GM23338 (cell line): ENCODE results near the gene ANOS1. TPM values are rescaled to one million over a fixed set of nuclear protein-coding genes. Genes with fewer than 3 reads are reported as not detected.

Experiments used
- ATAC-seq: fragments of 200-7000 bp; cut with Tn5 transposase; 3 replicates; pipeline ENCODE4 v1.9.1; 2020
- DNase-seq: peaks from one replicate; pipeline ENCODE4 v3.0.0-alpha.2; 2015; ENCODE audit warnings: low spot score
- H2AFZ ChIP-seq: fragments of 200-600 bp; sonication (generic); 2 replicates; pipeline ENCODE4 v1.8.0; 2016; ENCODE audit warnings: antibody characterized with exemption, mild to moderate bottlenecking, moderate library complexity
- H3F3A ChIP-seq: fragments of 200-600 bp; sonication (generic); replicated peaks from 2 replicates; pipeline ENCODE4 v1.8.0; 2017; ENCODE audit warnings: antibody characterized with exemption, mixed run types, low read depth
- H3K27ac ChIP-seq: fragments of 200-600 bp; sonication (generic); 2 replicates; pipeline ENCODE4 v1.6.1; 2016; ENCODE audit warnings: low read depth
- H3K27me3 ChIP-seq: fragments of 200-600 bp; sonication (generic); 2 replicates; pipeline ENCODE4 v1.8.0; 2016; ENCODE audit warnings: mild to moderate bottlenecking, mixed run types, moderate library complexity; ENCODE audit not compliant: insufficient read depth
- H3K36me3 ChIP-seq: fragments of 200-600 bp; sonication (generic); 2 replicates; pipeline ENCODE4 v1.8.0; 2016; ENCODE audit warnings: mild to moderate bottlenecking; ENCODE audit not compliant: insufficient read depth
- H3K4me1 ChIP-seq: fragments of 200-600 bp; sonication (generic); 2 replicates; pipeline ENCODE4 v1.8.0; 2016; ENCODE audit warnings: mild to moderate bottlenecking, moderate library complexity; ENCODE audit not compliant: insufficient read depth
- H3K4me2 ChIP-seq: fragments of 200-600 bp; sonication (generic); 2 replicates; pipeline ENCODE4 v1.7.1; 2017; ENCODE audit warnings: mixed run types
- H3K4me3 ChIP-seq: fragments of 200-600 bp; sonication (generic); 2 replicates; pipeline ENCODE4 v1.6.1; 2016; ENCODE audit warnings: mixed run types
- H3K79me2 ChIP-seq: fragments of 200-600 bp; sonication (generic); replicated peaks from 2 replicates; pipeline ENCODE4 v1.8.0; 2017; ENCODE audit warnings: mild to moderate bottlenecking; ENCODE audit not compliant: insufficient read depth
- H3K9me2 ChIP-seq: fragments of 200-600 bp; sonication (generic); 2 replicates; pipeline ENCODE4 v1.8.0; 2017; ENCODE audit not compliant: insufficient read depth
- H4K20me1 ChIP-seq: fragments of 200-600 bp; sonication (generic); replicated peaks from 2 replicates; pipeline ENCODE4 v1.8.0; 2017; ENCODE audit warnings: mild to moderate bottlenecking; ENCODE audit not compliant: insufficient read depth
- H3K27ac Mint-ChIP-seq: 2 replicates; pipeline ENCODE4 v1.8.0; 2020; ENCODE audit warnings: inconsistent platforms, mild to moderate bottlenecking, moderate library complexity, mixed read lengths
- H3K27me3 Mint-ChIP-seq: 3 replicates; pipeline ENCODE4 v1.8.0; 2022; ENCODE audit warnings: low read depth, mild to moderate bottlenecking, moderate library complexity, mixed read lengths, inconsistent platforms; ENCODE audit not compliant: insufficient read depth, poor library complexity
- H3K36me3 Mint-ChIP-seq: 3 replicates; pipeline ENCODE4 v1.8.0; 2021; ENCODE audit warnings: low read depth, mild to moderate bottlenecking, inconsistent platforms, moderate library complexity, mixed read lengths
- H3K4me1 Mint-ChIP-seq: 3 replicates; pipeline ENCODE4 v1.8.0; 2020; ENCODE audit warnings: mild to moderate bottlenecking, inconsistent platforms, mixed read lengths
- H3K4me3 Mint-ChIP-seq: 3 replicates; pipeline ENCODE4 v1.8.0; 2021; ENCODE audit warnings: moderate library complexity, mild to moderate bottlenecking, inconsistent platforms, mixed read lengths
- H3K9me3 Mint-ChIP-seq: 3 replicates; pipeline ENCODE4 v1.8.0; 2020; ENCODE audit warnings: moderate library complexity, mild to moderate bottlenecking, inconsistent platforms, mixed read lengths
- CREB1 ChIP-seq: fragments of 250-450 bp; sonication (Bioruptor Pico); IDR thresholded peaks from 2 replicates; pipeline ENCODE4 v1.5.0; 2020; ENCODE audit warnings: low read depth, mild to moderate bottlenecking, moderate library complexity
- EZH2 ChIP-seq: fragments of 200-600 bp; sonication (generic); IDR thresholded peaks from one replicate; pipeline ENCODE4 v1.8.0; 2017; ENCODE audit warnings: antibody characterized with exemption, mild to moderate bottlenecking, low read depth; ENCODE audit not compliant: unreplicated experiment
- EZH2phosphoT487 ChIP-seq: fragments of 200-600 bp; sonication (generic); IDR thresholded peaks from one replicate; pipeline ENCODE4 v1.8.1; 2018; ENCODE audit warnings: antibody characterized with exemption; ENCODE audit not compliant: unreplicated experiment
- JUNB ChIP-seq: IDR thresholded peaks from one replicate; pipeline ENCODE4 v1.6.1; 2016; ENCODE audit warnings: antibody characterized with exemption; ENCODE audit not compliant: unreplicated experiment
- NANOG ChIP-seq: IDR thresholded peaks from 2 replicates; pipeline ENCODE4 v1.6.1; 2016; ENCODE audit warnings: antibody characterized with exemption, borderline replicate concordance
- POLR2AphosphoS5 ChIP-seq: IDR thresholded peaks from 2 replicates; pipeline ENCODE4 v1.6.1; 2016; ENCODE audit warnings: antibody characterized with exemption, low read depth
- STAT1 ChIP-seq: IDR thresholded peaks from one replicate; pipeline ENCODE4 v1.6.1; 2016; ENCODE audit warnings: antibody characterized with exemption; ENCODE audit not compliant: unreplicated experiment
- ZNF114 ChIP-seq: fragments of 250-450 bp; sonication (Bioruptor Pico); IDR thresholded peaks from 2 replicates; pipeline ENCODE4 v1.5.0; 2020; ENCODE audit warnings: mild to moderate bottlenecking, moderate library complexity
- ZNF331 ChIP-seq: fragments of 250-450 bp; sonication (Bioruptor Pico); IDR thresholded peaks from 2 replicates; pipeline ENCODE4 v1.5.0; 2020; ENCODE audit warnings: low read depth, mild to moderate bottlenecking, moderate library complexity
- polyA plus RNA-seq: library from polyadenylated mRNA; unstranded; fragments of >200 nt; fragmentation: Nextera tagmentation; extraction: Ambion mirVana; gene quantifications from 2 replicates; pipeline ENCODE4 v1.2.1, GENCODE V29; 2016
- total RNA-seq: library from RNA; depleted of rRNA; stranded (reverse); fragments of >200 nt; shearing (Covaris generic); gene quantifications from 2 replicates; pipeline ENCODE4 v1.2.3, GENCODE V29; 2014
- TF ChIP-seq, protein P1 (sequence below): IDR thresholded peaks from one replicate; pipeline ENCODE4 v1.6.1; 2018; ENCODE audit warnings: antibody characterized with exemption; ENCODE audit not compliant: unreplicated experiment
- TF ChIP-seq, protein P2 (sequence below): fragments of 250-450 bp; sonication (Bioruptor Pico); IDR thresholded peaks from 2 replicates; pipeline ENCODE4 v1.5.0; 2020; ENCODE audit warnings: mild to moderate bottlenecking, moderate library complexity
- TF ChIP-seq, protein P3 (sequence below): IDR thresholded peaks from 2 replicates; pipeline ENCODE4 v1.6.1; 2016; ENCODE audit warnings: antibody characterized with exemption
- TF ChIP-seq, protein P4 (sequence below), 2 experiments: fragments of 200-600 bp in 1 of 2; sonication (generic) in 1 of 2; conservative IDR thresholded peaks; 2 replicates each; pipeline versions ENCODE4 v1.5.1 to v1.6.1; 2016 to 2017; ENCODE audit warnings: antibody characterized with exemption in 2 of 2, low read depth in 2 of 2, mild to moderate bottlenecking in 2 of 2, moderate library complexity in 1 of 2

ANOS1 gene
- total and polyA plus RNA-seq, 2 experiments from 2014 or later, result 21.8 to 68.5 TPM

DNA sequence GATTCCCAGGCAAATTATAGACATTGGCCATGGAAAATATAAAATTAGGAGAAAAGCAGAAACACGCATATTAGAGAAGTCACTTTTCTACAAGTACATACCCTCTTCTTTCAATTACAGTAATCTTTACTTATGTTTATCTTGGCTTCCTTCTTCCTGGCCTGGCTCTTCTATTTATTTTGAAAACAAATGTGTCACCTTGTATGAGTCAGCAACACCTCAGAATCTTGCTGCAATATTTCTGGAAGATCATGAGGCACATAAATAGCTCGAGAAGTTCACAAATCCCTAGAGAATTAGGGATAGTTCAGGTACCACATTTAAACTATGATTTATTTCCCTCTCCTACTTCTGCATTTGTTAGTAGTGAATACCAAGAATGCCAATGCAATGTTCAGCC is 124.6 kb downstream of the ANOS1 start:
- Histone ChIP-seq H4K20me1 (no peaks in the 10 kb centered on the region), H3K9me2 (peaks cover 4% of the 10 kb centered on the region; the same call in 1 of the 2 replicates), H3K27me3 (no peaks in the 10 kb centered on the region), H3K36me3 (no peaks in the 10 kb centered on the region), H2AFZ (no peak overlapping the region), H3K79me2 (peaks cover 18% of the 10 kb centered on the region), H3F3A (no peaks in the 10 kb centered on the region), H3K4me3 (no peak overlapping the region), H3K4me2 (no peak overlapping the region), H3K27ac (no peak overlapping the region), H3K4me1 (no peaks in the 10 kb centered on the region)
- H3K36me3 Mint-ChIP-seq, result peaks cover 34% of the 10 kb centered on the region; the same call in 2 of the 3 replicates
- H3K4me1 Mint-ChIP-seq, result peaks cover 11% of the 10 kb centered on the region
- no peak for TF ChIP-seq CREB1 (CRISPR knock-in tag)
- TF ChIP-seq POLR2AphosphoS5, result no peak
- no peak for TF ChIP-seq ZNF114 (CRISPR knock-in tag)
- TF ChIP-seq NANOG, result no peak
- TF ChIP-seq, protein P1, sequence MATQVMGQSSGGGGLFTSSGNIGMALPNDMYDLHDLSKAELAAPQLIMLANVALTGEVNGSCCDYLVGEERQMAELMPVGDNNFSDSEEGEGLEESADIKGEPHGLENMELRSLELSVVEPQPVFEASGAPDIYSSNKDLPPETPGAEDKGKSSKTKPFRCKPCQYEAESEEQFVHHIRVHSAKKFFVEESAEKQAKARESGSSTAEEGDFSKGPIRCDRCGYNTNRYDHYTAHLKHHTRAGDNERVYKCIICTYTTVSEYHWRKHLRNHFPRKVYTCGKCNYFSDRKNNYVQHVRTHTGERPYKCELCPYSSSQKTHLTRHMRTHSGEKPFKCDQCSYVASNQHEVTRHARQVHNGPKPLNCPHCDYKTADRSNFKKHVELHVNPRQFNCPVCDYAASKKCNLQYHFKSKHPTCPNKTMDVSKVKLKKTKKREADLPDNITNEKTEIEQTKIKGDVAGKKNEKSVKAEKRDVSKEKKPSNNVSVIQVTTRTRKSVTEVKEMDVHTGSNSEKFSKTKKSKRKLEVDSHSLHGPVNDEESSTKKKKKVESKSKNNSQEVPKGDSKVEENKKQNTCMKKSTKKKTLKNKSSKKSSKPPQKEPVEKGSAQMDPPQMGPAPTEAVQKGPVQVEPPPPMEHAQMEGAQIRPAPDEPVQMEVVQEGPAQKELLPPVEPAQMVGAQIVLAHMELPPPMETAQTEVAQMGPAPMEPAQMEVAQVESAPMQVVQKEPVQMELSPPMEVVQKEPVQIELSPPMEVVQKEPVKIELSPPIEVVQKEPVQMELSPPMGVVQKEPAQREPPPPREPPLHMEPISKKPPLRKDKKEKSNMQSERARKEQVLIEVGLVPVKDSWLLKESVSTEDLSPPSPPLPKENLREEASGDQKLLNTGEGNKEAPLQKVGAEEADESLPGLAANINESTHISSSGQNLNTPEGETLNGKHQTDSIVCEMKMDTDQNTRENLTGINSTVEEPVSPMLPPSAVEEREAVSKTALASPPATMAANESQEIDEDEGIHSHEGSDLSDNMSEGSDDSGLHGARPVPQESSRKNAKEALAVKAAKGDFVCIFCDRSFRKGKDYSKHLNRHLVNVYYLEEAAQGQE, result no peak
- TF ChIP-seq, protein P2, sequence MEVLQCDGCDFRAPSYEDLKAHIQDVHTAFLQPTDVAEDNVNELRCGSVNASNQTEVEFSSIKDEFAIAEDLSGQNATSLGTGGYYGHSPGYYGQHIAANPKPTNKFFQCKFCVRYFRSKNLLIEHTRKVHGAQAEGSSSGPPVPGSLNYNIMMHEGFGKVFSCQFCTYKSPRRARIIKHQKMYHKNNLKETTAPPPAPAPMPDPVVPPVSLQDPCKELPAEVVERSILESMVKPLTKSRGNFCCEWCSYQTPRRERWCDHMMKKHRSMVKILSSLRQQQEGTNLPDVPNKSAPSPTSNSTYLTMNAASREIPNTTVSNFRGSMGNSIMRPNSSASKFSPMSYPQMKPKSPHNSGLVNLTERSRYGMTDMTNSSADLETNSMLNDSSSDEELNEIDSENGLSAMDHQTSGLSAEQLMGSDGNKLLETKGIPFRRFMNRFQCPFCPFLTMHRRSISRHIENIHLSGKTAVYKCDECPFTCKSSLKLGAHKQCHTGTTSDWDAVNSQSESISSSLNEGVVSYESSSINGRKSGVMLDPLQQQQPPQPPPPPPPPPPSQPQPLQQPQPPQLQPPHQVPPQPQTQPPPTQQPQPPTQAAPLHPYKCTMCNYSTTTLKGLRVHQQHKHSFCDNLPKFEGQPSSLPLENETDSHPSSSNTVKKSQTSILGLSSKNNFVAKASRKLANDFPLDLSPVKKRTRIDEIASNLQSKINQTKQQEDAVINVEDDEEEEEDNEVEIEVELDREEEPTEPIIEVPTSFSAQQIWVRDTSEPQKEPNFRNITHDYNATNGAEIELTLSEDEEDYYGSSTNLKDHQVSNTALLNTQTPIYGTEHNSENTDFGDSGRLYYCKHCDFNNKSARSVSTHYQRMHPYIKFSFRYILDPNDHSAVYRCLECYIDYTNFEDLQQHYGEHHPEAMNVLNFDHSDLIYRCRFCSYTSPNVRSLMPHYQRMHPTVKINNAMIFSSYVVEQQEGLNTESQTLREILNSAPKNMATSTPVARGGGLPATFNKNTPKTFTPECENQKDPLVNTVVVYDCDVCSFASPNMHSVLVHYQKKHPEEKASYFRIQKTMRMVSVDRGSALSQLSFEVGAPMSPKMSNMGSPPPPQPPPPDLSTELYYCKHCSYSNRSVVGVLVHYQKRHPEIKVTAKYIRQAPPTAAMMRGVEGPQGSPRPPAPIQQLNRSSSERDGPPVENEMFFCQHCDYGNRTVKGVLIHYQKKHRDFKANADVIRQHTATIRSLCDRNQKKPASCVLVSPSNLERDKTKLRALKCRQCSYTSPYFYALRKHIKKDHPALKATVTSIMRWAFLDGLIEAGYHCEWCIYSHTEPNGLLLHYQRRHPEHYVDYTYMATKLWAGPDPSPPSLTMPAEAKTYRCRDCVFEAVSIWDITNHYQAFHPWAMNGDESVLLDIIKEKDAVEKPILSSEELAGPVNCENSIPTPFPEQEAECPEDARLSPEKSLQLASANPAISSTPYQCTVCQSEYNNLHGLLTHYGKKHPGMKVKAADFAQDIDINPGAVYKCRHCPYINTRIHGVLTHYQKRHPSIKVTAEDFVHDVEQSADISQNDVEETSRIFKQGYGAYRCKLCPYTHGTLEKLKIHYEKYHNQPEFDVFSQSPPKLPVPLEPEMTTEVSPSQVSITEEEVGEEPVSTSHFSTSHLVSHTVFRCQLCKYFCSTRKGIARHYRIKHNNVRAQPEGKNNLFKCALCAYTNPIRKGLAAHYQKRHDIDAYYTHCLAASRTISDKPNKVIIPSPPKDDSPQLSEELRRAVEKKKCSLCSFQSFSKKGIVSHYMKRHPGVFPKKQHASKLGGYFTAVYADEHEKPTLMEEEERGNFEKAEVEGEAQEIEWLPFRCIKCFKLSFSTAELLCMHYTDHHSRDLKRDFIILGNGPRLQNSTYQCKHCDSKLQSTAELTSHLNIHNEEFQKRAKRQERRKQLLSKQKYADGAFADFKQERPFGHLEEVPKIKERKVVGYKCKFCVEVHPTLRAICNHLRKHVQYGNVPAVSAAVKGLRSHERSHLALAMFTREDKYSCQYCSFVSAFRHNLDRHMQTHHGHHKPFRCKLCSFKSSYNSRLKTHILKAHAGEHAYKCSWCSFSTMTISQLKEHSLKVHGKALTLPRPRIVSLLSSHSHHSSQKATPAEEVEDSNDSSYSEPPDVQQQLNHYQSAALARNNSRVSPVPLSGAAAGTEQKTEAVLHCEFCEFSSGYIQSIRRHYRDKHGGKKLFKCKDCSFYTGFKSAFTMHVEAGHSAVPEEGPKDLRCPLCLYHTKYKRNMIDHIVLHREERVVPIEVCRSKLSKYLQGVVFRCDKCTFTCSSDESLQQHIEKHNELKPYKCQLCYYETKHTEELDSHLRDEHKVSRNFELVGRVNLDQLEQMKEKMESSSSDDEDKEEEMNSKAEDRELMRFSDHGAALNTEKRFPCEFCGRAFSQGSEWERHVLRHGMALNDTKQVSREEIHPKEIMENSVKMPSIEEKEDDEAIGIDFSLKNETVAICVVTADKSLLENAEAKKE (CRISPR knock-in tag), result no peak
- TF ChIP-seq EZH2phosphoT487, result no peak
- TF ChIP-seq, protein P3, sequence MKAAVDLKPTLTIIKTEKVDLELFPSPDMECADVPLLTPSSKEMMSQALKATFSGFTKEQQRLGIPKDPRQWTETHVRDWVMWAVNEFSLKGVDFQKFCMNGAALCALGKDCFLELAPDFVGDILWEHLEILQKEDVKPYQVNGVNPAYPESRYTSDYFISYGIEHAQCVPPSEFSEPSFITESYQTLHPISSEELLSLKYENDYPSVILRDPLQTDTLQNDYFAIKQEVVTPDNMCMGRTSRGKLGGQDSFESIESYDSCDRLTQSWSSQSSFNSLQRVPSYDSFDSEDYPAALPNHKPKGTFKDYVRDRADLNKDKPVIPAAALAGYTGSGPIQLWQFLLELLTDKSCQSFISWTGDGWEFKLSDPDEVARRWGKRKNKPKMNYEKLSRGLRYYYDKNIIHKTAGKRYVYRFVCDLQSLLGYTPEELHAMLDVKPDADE, result no peak
- TF ChIP-seq STAT1, result no peak
- TF ChIP-seq ZNF331 (CRISPR knock-in tag), result no peak
- TF ChIP-seq, protein P4, sequence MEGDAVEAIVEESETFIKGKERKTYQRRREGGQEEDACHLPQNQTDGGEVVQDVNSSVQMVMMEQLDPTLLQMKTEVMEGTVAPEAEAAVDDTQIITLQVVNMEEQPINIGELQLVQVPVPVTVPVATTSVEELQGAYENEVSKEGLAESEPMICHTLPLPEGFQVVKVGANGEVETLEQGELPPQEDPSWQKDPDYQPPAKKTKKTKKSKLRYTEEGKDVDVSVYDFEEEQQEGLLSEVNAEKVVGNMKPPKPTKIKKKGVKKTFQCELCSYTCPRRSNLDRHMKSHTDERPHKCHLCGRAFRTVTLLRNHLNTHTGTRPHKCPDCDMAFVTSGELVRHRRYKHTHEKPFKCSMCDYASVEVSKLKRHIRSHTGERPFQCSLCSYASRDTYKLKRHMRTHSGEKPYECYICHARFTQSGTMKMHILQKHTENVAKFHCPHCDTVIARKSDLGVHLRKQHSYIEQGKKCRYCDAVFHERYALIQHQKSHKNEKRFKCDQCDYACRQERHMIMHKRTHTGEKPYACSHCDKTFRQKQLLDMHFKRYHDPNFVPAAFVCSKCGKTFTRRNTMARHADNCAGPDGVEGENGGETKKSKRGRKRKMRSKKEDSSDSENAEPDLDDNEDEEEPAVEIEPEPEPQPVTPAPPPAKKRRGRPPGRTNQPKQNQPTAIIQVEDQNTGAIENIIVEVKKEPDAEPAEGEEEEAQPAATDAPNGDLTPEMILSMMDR (conservative IDR thresholded peaks at IDR 0.05; ENCODE audit: low read depth in 2 of 2), result no peak
- no peak for TF ChIP-seq JUNB
- TF ChIP-seq EZH2, result no peak
- DNase-seq, result no peak
- peaks cover 6% of the 10 kb centered on the region; the same call in 2 of the 3 replicates for H3K9me3 Mint-ChIP-seq
- no peak for ATAC-seq
- no peak overlapping the region for H3K4me3 Mint-ChIP-seq
- H3K27ac Mint-ChIP-seq, result peak overlapping the region; percentile 64
- H3K27me3 Mint-ChIP-seq, result peaks cover 2% of the 10 kb centered on the region
